Astrocyte of the cerebellum (primary cell): Measurements from ENCODE around the gene NSG2.
"Not testable (repeated sequence)": the region's sequence is repeated elsewhere in the genome, so short reads cannot be mapped to it uniquely, and the experiment has no call there.

Experiments
- DNase-seq: peaks from one replicate; pipeline ENCODE4 v3.0.0-alpha.2; 2011; ENCODE audit warnings: low read depth
- H3K4me3 ChIP-seq: 2 replicates; pipeline ENCODE4 v1.5.1; 2011; ENCODE audit warnings: mild to moderate bottlenecking, low read depth, low read length, moderate library complexity
- CTCF ChIP-seq: IDR thresholded peaks from 2 replicates; pipeline ENCODE4 v1.5.1; 2012; ENCODE audit warnings: low read length, low read depth, moderate library complexity, mild to moderate bottlenecking; ENCODE audit errors: missing control alignments
- in situ Hi-C: cut with HindIII; loops from 2 replicates; pipeline ENCODE4 v1.10.0; 2017; ENCODE audit warnings: low sequenced_read_pairs

The NSG2 gene

GRCh38 chr5:174141398-174141797 lies 95.9 kb downstream of the NSG2 start:
- DNase-seq = no peak
- in situ Hi-C loops = no loop called here
- no peak for TF ChIP-seq CTCF
- H3K4me3 ChIP-seq = no peak overlapping the region

DNA sequence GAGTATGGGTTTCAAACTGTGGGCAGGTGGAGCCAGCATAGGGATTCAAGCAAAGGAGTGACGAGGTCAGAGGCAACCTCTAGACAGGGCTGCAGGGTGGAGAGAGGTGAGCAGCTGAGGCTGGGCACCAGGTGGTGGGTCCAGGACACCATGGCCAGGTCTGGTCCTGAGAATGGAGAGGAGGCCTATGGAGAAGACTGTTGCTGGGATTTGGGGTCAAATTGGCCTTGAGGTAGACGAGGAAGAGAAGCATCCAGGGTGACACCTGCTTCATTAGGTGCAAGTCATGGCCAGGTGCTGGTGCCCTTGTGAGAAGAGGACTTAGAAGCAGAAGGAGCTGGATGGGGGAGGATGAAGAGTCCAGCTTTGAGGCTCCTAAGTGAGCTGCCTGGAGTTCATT lies 99.6 kb downstream of the NSG2 start:
- no peak for TF ChIP-seq CTCF
- DNase-seq = no peak
- H3K4me3 ChIP-seq = no peak overlapping the region
- in situ Hi-C loops = no loop called here

DNA sequence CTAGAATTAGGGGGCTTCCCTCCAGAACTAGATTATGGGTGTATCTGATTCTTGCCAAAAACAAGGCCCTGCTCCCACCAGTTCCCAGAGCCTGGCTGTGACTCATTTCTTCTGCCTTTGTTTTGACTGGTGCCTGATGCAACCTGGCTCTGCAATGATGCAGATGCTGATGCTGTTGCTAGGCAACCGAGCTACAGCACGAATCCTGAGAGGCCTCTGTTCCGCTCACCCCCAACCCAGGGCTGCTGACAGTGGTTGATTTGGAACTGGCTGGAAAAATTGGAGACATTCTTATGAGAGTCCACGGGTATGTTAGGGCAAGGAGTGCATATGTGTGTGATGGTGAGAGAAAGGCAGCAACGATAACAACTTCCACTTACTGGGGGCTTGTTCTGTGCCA lies 100.3 kb downstream of the NSG2 start:
- no peak overlapping the region for H3K4me3 ChIP-seq
- TF ChIP-seq CTCF = no peak
- in situ Hi-C loops = no loop called here
- no peak for DNase-seq

- no peak for DNase-seq
- in situ Hi-C loops = no loop called here
- H3K4me3 ChIP-seq = no peak overlapping the region
- TF ChIP-seq CTCF = no peak
Measured at GRCh38 chr5:174146556-174146955, 101.0 kb downstream of the NSG2 start.

GRCh38 chr5:174147012-174147411 lies 101.5 kb downstream of the NSG2 start:
- in situ Hi-C loops, H3K4me3 ChIP-seq, DNase-seq: not testable (repeated sequence)

DNA sequence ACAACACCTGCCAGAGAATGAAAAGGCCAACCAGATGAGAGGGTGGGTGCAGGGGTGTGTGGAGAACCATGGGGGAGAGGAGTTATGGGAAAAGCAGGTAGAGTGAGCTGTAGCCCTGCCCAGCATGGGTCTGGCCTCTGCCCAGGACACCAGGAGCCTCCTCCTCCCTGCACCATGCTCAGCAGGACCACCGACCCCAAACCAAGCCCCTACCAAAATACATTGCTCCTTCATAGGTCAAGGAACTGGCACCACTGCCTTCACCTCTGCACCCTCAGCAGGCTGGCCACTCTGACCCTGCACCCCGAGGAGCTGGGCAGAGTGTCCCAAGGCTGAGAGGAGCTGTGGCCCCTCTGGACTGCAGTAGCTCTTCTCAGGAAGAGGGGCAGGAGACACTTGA lies 102.0 kb downstream of the NSG2 start:
- DNase-seq = no peak
- in situ Hi-C loops = no loop called here
- no peak overlapping the region for H3K4me3 ChIP-seq
- TF ChIP-seq CTCF = no peak

DNA sequence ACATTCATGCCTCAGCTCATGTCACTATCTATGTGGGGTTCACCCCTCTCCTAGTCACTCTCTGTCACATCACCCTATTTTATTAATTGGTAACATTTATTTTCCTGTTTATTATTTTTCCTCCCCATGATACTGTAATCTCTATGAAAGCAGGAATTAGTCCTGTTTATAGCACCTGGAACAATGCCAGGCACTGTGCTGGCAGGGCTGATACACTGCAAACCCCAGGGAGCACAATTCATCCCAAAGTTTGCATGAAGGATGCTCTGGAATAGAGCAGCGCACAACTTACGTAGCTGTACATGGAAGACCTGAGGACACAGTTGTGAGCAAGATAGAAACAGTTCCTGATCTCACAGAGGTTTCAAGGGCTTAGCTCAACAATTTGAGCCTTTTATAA lies 103.2 kb downstream of the NSG2 start:
- TF ChIP-seq CTCF = no peak
- in situ Hi-C loops = no loop called here
- no peak for DNase-seq
- H3K4me3 ChIP-seq = no peak overlapping the region
